ENCODE results near the gene FSHR.

Gene FSHR

DNA sequence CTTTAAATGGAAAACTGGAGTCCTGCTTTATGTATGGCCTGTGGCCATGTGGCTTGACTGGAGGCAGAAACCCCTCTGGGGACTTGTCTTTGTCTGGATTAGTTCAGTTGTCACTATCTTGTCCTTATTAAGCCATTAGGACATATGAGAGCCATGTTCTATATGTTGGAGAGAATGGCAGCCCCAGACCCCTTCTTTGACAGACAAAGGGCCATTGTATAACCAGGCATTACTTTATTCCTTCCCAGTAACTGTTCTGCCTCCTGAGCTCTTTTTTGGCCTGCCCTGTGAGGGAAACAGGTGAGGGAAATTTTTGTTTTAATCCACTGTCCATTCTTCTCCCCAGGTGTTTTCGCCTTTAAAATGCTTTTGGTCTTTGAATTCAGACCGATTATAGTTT, 43.3 kb downstream of the FSHR start:
- DNase-seq: no peak

DNA sequence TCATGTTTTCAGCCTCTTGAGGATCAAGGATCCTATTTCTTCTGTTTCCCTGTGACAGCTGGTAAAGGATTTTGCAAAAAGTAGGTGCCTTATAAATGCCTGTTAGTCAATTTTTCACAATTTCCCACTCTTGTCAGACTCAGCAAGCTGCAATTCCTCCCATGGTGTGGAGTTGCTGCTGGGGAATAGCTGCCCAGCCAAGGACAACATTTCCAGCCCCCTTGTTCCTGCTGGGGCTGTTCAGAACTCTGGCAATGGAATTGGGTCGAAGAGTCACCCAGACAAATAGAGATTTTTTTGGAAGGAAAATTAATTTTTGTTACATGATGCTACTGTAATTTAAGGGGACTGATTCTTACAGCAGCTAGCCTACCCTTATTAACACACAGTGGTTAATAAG, 43.7 kb downstream of the FSHR start:
- no peak for DNase-seq

GRCh38 chr2:49108851-49109250, 45.5 kb downstream of the FSHR start:
- DNase-seq: no peak

- DNase-seq: no peak
Measured at GRCh38 chr2:49108436-49108835, 45.9 kb downstream of the FSHR start.

DNA sequence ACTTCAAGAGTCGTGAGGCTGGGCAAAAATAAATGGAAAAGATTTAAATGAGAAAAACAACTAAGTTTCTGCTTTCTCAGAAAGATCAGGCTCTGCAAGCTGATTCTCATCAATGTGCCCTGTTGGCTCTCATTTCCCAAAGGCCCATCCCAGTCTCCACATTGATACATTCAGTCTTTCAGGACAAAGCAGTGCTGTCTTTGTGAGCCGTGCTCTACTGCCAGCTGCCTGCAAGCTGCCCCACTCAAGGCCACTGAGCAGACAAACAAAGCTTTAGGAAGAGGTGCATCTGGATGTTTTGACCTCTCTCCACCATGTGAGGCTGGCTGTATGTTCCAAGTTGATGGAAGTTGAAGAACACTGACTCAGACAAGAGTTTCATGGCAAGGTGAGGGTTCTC, 48.8 kb downstream of the FSHR start:
- no peak for DNase-seq

DNA sequence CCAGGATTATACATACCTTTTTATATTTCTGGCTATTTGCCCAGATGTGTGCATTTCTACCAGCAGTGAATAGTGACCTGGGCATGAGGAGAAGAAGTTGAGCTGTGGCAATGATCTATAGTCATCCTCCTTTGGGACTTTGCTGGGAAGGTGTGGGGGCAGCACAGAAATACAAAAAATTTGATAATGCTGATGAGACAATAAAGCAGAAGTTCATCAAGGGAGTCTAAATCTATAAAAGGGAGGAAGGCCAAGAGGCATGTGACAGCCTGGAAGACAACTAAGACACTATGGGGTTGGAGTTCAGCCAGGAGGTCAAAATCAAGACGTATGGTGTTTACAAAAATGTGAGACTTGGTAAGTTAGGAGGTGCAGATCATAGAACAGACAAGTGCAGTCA, 52.2 kb downstream of the FSHR start:
- no peak for DNase-seq

GRCh38 chr2:49080681-49081080, 73.6 kb downstream of the FSHR start:
- DNase-seq: no peak

DNA sequence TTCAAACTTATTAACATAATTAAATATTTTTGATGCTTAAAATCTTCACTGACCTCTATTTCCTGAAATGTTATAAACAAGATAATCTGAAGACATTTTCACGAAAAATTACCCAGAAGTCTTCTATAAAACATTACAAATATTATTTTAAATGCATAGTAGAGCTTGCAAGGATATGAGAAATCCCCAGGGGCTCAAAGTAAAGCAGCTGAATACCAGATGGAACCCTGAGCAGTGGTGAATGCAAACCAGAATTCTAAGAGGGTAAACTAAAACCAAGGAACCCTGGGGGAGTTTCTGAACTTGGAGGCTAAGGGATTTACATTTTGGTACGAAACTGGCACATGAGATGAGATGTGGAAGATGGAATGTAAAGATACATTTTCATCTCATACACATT, 83.6 kb downstream of the FSHR start:
- DNase-seq: no peak

DNA sequence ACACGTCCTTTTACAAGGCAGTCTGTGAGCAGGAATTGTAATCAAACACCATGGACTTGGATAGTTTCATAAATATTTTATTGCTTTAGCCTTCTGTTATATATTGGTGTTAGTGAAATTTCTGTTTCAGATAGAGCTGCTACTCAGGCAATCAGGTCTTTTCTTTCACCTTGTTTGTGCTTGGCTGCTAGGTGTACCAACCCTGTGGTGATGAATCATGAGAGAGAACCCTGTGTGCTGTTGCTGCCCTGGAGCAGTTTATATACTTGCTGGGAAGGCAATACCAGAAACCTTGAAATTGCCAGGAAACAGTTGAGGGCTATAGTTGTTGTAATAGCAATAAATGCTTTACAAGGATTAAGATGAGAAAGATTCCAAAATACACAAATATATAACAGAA, 84.5 kb downstream of the FSHR start:
- no peak for DNase-seq

GRCh38 chr2:49068613-49069012, 85.7 kb downstream of the FSHR start:
- no peak for DNase-seq

DNA sequence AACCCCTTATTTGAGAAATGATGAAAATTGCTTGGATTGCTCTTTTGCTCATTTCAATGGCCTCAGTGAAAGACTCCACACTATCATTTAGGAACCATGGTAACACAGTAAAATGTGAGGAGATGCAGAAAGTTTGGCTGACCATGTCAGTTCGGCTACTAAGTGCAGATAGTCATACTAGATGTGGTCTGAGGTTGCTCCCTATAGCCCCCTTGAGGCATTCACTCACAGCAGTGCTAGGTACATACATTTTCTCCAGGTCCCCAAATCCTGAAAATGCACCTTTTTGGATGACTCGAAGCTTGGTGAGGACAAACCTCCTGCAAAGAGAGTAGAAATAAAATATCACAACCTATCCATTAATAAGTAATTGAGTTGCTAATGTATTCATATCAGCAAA, 86.3 kb downstream of the FSHR start:
- no peak for DNase-seq

- no peak for DNase-seq
Measured at GRCh38 chr2:49053156-49053555, 101.2 kb downstream of the FSHR start.

DNA sequence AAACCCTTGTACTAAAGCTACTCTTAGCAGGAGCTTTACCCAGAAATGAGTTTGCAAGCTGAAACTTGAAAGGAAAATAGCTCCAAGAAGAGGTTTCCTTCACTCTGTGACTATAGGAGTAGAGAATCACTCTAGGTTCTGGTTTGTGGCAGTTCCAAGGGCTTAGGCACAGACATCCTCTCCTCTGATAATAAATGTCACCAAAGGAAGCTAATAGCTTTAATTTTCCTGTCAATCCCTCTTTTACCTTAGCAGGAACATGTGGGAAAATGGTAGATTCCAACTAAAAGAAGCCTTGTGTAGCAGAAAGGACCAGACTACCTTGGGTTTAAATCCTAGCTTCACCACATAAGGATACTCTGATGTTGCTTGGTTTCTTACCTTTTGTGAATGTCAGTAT, 104.0 kb downstream of the FSHR start:
- DNase-seq: no peak

DNA sequence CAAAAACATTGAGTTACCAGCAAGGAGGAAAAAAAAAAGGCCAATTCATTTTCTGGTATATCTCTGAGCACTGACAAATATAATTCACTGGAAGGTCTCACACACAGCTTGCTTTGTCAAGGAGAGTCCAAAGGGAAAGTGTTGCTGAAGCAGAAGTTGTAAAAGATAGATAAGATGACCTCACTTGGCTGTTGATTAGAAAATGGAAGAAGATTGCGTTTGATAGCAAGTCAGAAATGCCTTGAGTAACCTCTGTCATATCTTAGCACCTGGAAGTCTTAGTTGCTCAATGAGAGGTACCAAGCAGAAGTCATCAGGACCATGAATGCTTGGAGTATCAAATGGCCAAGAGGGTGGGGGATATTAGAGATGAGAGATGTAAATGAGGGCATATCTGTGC, 105.2 kb downstream of the FSHR start:
- no peak for DNase-seq

DNA sequence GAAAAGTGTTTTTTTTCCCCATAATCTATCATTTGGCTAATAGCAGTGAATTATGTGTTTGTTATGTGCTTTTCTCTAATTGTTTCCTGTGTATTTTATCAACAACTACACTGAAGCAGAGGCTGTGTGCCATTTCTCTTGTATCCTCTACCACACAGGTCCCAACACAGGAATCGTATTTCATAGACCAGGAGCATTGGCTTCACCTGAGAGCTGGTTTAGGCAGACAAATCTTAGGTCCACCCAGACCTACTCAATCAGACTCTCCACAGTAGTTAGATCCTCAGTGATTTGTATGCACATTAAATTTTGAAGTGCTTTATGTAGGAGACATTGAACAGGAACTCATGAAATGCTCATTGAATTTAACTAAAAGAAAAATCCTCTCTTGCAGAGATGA, 109.2 kb downstream of the FSHR start:
- no peak for DNase-seq

- no peak for DNase-seq
Measured at GRCh38 chr2:49044350-49045079, 109.8 kb downstream of the FSHR start.

GRCh38 chr2:49043405-49043982, 110.8 kb downstream of the FSHR start:
- no peak for DNase-seq

- no peak for DNase-seq
Measured at GRCh38 chr2:49042488-49042887, 111.8 kb downstream of the FSHR start.

- DNase-seq: no peak
Measured at GRCh38 chr2:49041061-49041460, 113.3 kb downstream of the FSHR start.

DNA sequence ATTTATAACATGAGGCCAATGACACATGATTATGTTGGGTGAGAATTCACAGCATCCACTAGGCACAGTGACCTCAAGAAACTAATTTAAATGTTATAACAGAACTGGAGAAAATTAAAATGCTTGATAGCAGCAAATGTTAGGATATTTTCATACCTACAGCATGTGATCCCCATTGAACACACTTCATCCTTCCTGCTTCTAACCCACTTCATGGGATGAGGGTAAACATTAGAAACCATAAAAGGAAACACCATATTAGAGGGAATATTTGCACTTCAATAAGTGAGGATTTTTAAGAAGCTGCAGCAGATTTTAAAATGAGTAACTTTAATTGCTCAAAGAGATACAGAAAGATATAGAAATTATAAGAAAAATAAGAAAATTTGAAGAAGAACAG, 117.1 kb downstream of the FSHR start:
- DNase-seq: no peak

GRCh38 chr2:49035481-49035880, 118.8 kb downstream of the FSHR start:
- no peak for DNase-seq

- DNase-seq: no peak
Measured at GRCh38 chr2:49033394-49034185, 120.7 kb downstream of the FSHR start.

GRCh38 chr2:49032936-49033335, 121.4 kb downstream of the FSHR start:
- no peak for DNase-seq

GRCh38 chr2:49032126-49032525, 122.2 kb downstream of the FSHR start:
- no peak for DNase-seq
